Measurements from ENCODE around the gene COX18.

COX18 gene

GRCh38 chr4:73010789-73011628, 58.5 kb downstream of the COX18 start:
- Histone ChIP-seq H3K4me3 (ENCODE audit: low read depth in 1 of 2, low read length in 2 of 2) (no peak overlapping the region), H3K27me3 (ENCODE audit: control insufficient read depth in 1 of 2, insufficient read depth in 2 of 2, low read length in 2 of 2) (no peaks in the 10 kb centered on the region), H3K27ac (ENCODE audit: low read depth, low read length) (no peak overlapping the region), H3K36me3 (ENCODE audit: insufficient read depth, low read length) (no peaks in the 10 kb centered on the region), H3K9me3 (ENCODE audit: low read length) (no peaks in the 10 kb centered on the region), H3K9ac (ENCODE audit: low read length) (no peak overlapping the region), H3K4me1 (ENCODE audit: insufficient read depth, low read length) (no peaks in the 10 kb centered on the region)

- no peaks in the 10 kb centered on the region for H3K27me3 ChIP-seq (ENCODE audit: control insufficient read depth in 1 of 2, insufficient read depth in 2 of 2, low read length in 2 of 2)
- H3K4me3 ChIP-seq (ENCODE audit: low read depth in 1 of 2, low read length in 2 of 2): no peak overlapping the region
- H3K9ac ChIP-seq (ENCODE audit: low read length): no peak overlapping the region
Measured at GRCh38 chr4:73007526-73008100, 61.9 kb downstream of the COX18 start.

GRCh38 chr4:73006286-73006990, 63.1 kb downstream of the COX18 start:
- Histone ChIP-seq H3K9ac (ENCODE audit: low read length) (no peak overlapping the region), H3K4me3 (ENCODE audit: low read depth in 1 of 2, low read length in 2 of 2) (no peak overlapping the region), H3K9me3 (ENCODE audit: low read length) (no peaks in the 10 kb centered on the region), H3K4me1 (ENCODE audit: insufficient read depth, low read length) (no peaks in the 10 kb centered on the region), H3K36me3 (ENCODE audit: insufficient read depth, low read length) (no peaks in the 10 kb centered on the region), H3K27me3 (ENCODE audit: control insufficient read depth in 1 of 2, insufficient read depth in 2 of 2, low read length in 2 of 2) (no peaks in the 10 kb centered on the region), H3K27ac (ENCODE audit: low read depth, low read length) (no peak overlapping the region)

More at GRCh38 chr4:73007526-73008100, 61.9 kb downstream of the COX18 start:
- H3K36me3 ChIP-seq (ENCODE audit: insufficient read depth, low read length): no peaks in the 10 kb centered on the region
- H3K9me3 ChIP-seq (ENCODE audit: low read length): no peaks in the 10 kb centered on the region
- H3K27ac ChIP-seq (ENCODE audit: low read depth, low read length): no peak overlapping the region
- H3K4me1 ChIP-seq (ENCODE audit: insufficient read depth, low read length): no peaks in the 10 kb centered on the region

- no peak overlapping the region for H3K9ac ChIP-seq (ENCODE audit: low read length)
- no peaks in the 10 kb centered on the region for H3K4me1 ChIP-seq (ENCODE audit: insufficient read depth, low read length)
- H3K9me3 ChIP-seq (ENCODE audit: low read length): no peaks in the 10 kb centered on the region
- H3K36me3 ChIP-seq (ENCODE audit: insufficient read depth, low read length): no peaks in the 10 kb centered on the region
- H3K27ac ChIP-seq (ENCODE audit: low read depth, low read length): no peak overlapping the region
- H3K4me3 ChIP-seq (ENCODE audit: low read depth in 1 of 2, low read length in 2 of 2): no peak overlapping the region
- no peaks in the 10 kb centered on the region for H3K27me3 ChIP-seq (ENCODE audit: control insufficient read depth in 1 of 2, insufficient read depth in 2 of 2, low read length in 2 of 2)
Measured at GRCh38 chr4:73005514-73005913, 64.0 kb downstream of the COX18 start.
